GM18870 (cell line): ENCODE results near the gene TTLL9.
"Not testable (repeated sequence)": the region's sequence is repeated elsewhere in the genome, so short reads cannot be mapped to it uniquely, and the experiment has no call there.

Experiments
- ATAC-seq: cut with Tn5 transposase; IDR thresholded peaks from one replicate; pipeline ENCODE4 v1.9.1; 2021; ENCODE audit warnings: moderate library complexity; ENCODE audit not compliant: unreplicated experiment

The TTLL9 gene

GRCh38 chr20:31869942-31870725 is at the start of gene TTLL9, which contains the start of gene DUSP15:
Gene TTLL9, plus strand, starts transcription at chr20:31870634. Its CDS starts 493 bp downstream, at chr20:31871127.
Gene DUSP15, minus strand, starts transcription at chr20:31870527. Its CDS starts 190 bp downstream, at chr20:31870337.
- no peak for ATAC-seq

- no peak for ATAC-seq
Observed at GRCh38 chr20:31821427-31821826, 49.0 kb upstream of the TTLL9 start.

GRCh38 chr20:31822421-31823330 is 47.8 kb upstream of the TTLL9 start:
- no peak for ATAC-seq

GRCh38 chr20:31823360-31824124 is 46.9 kb upstream of the TTLL9 start:
- ATAC-seq: no peak

- ATAC-seq: no peak
Observed at GRCh38 chr20:31824125-31824485, 46.3 kb upstream of the TTLL9 start.

- ATAC-seq: no peak
Observed at GRCh38 chr20:31824554-31825313, 45.7 kb upstream of the TTLL9 start.

GRCh38 chr20:31826074-31826473 is 44.4 kb upstream of the TTLL9 start:
- no peak for ATAC-seq

- no peak for ATAC-seq
Observed at GRCh38 chr20:31827059-31827458, 43.4 kb upstream of the TTLL9 start.

GRCh38 chr20:31828016-31828415 is 42.4 kb upstream of the TTLL9 start:
- not testable (repeated sequence) for ATAC-seq

- ATAC-seq: no peak
Observed at GRCh38 chr20:31829731-31830130, 40.7 kb upstream of the TTLL9 start.

- no peak for ATAC-seq
Observed at GRCh38 chr20:31830406-31830981, 39.9 kb upstream of the TTLL9 start.

- no peak for ATAC-seq
Observed at GRCh38 chr20:31831211-31831610, 39.2 kb upstream of the TTLL9 start.

- ATAC-seq: no peak
Observed at GRCh38 chr20:31831771-31832306, 38.6 kb upstream of the TTLL9 start.

- ATAC-seq: no peak
Observed at GRCh38 chr20:31833130-31833930, 37.1 kb upstream of the TTLL9 start.

- ATAC-seq: no peak
Observed at GRCh38 chr20:31833931-31834521, 36.4 kb upstream of the TTLL9 start.

- no peak for ATAC-seq
Observed at GRCh38 chr20:31835554-31835953, 34.9 kb upstream of the TTLL9 start.

- ATAC-seq: peak; percentile 48
Observed at GRCh38 chr20:31835977-31836852, 34.2 kb upstream of the TTLL9 start.
